T-helper 9 cell (primary cell): ENCODE results near the gene TNFRSF1B.
A peak's percentile ranks its signal among the peaks of the same experiment; 100 is the strongest.
"Not testable (repeated sequence)": the region's sequence is repeated elsewhere in the genome, so short reads cannot be mapped to it uniquely, and the experiment has no call there.

Experiments
- DNase-seq: peaks from one replicate; pipeline ENCODE4 v3.0.0-alpha.2; 2020

Gene TNFRSF1B

GRCh38 chr1:12224092-12224491, 57.3 kb downstream of the TNFRSF1B start:
- DNase-seq: not testable (repeated sequence)

GRCh38 chr1:12228979-12229378, 62.2 kb downstream of the TNFRSF1B start:
- no peak for DNase-seq

- no peak for DNase-seq
Observed at GRCh38 chr1:12229386-12229834, 62.6 kb downstream of the TNFRSF1B start.

GRCh38 chr1:12229835-12230548, 63.2 kb downstream of the TNFRSF1B start, which contains the start of gene VPS13D:
VPS13D (plus strand) TSS chr1:12230030; CDS start chr1:12234267, 4,237 bp downstream.
- peak; percentile 82 for DNase-seq

- DNase-seq: no peak
Observed at GRCh38 chr1:12230549-12231275, 63.9 kb downstream of the TNFRSF1B start.

- no peak for DNase-seq
Observed at GRCh38 chr1:12231276-12231595, 64.4 kb downstream of the TNFRSF1B start.

GRCh38 chr1:12232221-12232620, 65.4 kb downstream of the TNFRSF1B start:
- DNase-seq: no peak

- no peak for DNase-seq
Observed at GRCh38 chr1:12244078-12244477, 77.3 kb downstream of the TNFRSF1B start.

- no peak for DNase-seq
Observed at GRCh38 chr1:12244585-12244984, 77.8 kb downstream of the TNFRSF1B start.

GRCh38 chr1:12245116-12245515, 78.3 kb downstream of the TNFRSF1B start:
- no peak for DNase-seq

- no peak for DNase-seq
Observed at GRCh38 chr1:12245733-12246132, 78.9 kb downstream of the TNFRSF1B start.

GRCh38 chr1:12246584-12246983, 79.8 kb downstream of the TNFRSF1B start:
- no peak for DNase-seq

GRCh38 chr1:12249181-12249580, 82.4 kb downstream of the TNFRSF1B start:
- DNase-seq: no peak

GRCh38 chr1:12249748-12250147, 83.0 kb downstream of the TNFRSF1B start:
- no peak for DNase-seq

GRCh38 chr1:12251442-12251841, 84.7 kb downstream of the TNFRSF1B start:
- no peak for DNase-seq

GRCh38 chr1:12255913-12256312, 89.1 kb downstream of the TNFRSF1B start:
- no peak for DNase-seq

GRCh38 chr1:12258272-12258671, 91.5 kb downstream of the TNFRSF1B start:
- no peak for DNase-seq
